IMR-90 (cell line): ENCODE data around the gene LDAH. TPM values are rescaled to one million over a fixed set of nuclear protein-coding genes. Genes with fewer than 3 reads are reported as not detected.

Source experiments
- ATAC-seq: fragments of 200-7000 bp; cut with Tn5 transposase; 2 replicates; pipeline ENCODE4 v1.9.1; 2020; ENCODE audit warnings: low read depth, mild to moderate bottlenecking, moderate library complexity
- BruUV-seq: library from RNA; stranded (reverse); fragments of 400-500 nt; replicated peaks from 2 replicates; lab custom pipeline; 2021; lab: Mats Ljungman, UMichigan
- CTCF ChIA-PET: fragments of 300-600 bp; formaldehyde crosslinking; extraction: SDS; loops from one replicate; lab custom pipeline; 2021; ENCODE audit warnings: antibody characterized with exemption; lab: Yijun Ruan, JAX
- POLR2A ChIA-PET: fragments of 300-600 bp; sonication (Branson Sonifier 250); formaldehyde crosslinking; loops from one replicate; lab custom pipeline; 2022; ENCODE audit warnings: antibody characterized with exemption; ENCODE audit not compliant: unreplicated experiment; lab: Charles Lee
- DNase-seq: peaks from one replicate; pipeline ENCODE4 v3.0.0; 2013
- H2AFZ ChIP-seq: replicated peaks from 2 replicates; pipeline ENCODE3; 2013; ENCODE audit warnings: low read length, mild to moderate bottlenecking; ENCODE audit not compliant: poor library complexity
- H2AK5ac ChIP-seq: 2 replicates; pipeline ENCODE4 v1.6.1; 2013; ENCODE audit warnings: low read depth, low read length, inconsistent platforms
- H2AK9ac ChIP-seq: replicated peaks from 2 replicates; pipeline ENCODE3; 2013; ENCODE audit warnings: mild to moderate bottlenecking, low read depth, low read length, moderate library complexity; ENCODE audit not compliant: poor library complexity
- H2BK120ac ChIP-seq: 2 replicates; pipeline ENCODE4 v1.6.1; 2013; ENCODE audit warnings: low read depth, low read length, inconsistent platforms
- H2BK15ac ChIP-seq: 3 replicates; pipeline ENCODE4 v1.6.1; 2013; ENCODE audit warnings: low read depth, low read length, inconsistent platforms
- H2BK20ac ChIP-seq: 2 replicates; pipeline ENCODE4 v1.6.1; 2013; ENCODE audit warnings: low read depth, mild to moderate bottlenecking, inconsistent platforms, low read length, moderate library complexity
- H2BK5ac ChIP-seq: 2 replicates; pipeline ENCODE4 v1.6.1; 2013; ENCODE audit warnings: mild to moderate bottlenecking, low read depth, low read length, inconsistent platforms; ENCODE audit not compliant: poor library complexity, severe bottlenecking
- H3K14ac ChIP-seq: replicated peaks from 2 replicates; pipeline ENCODE4 v1.6.1; 2013; ENCODE audit warnings: low read depth, low read length, inconsistent platforms
- H3K18ac ChIP-seq: 2 replicates; pipeline ENCODE4 v1.6.1; 2013; ENCODE audit warnings: low read depth, low read length, control low read depth
- H3K23ac ChIP-seq: 2 replicates; pipeline ENCODE4 v1.6.1; 2013; ENCODE audit warnings: low read depth, low read length, inconsistent platforms
- H3K27ac ChIP-seq: 2 replicates; pipeline ENCODE4 v1.5.1; 2013; ENCODE audit warnings: mild to moderate bottlenecking, control low read depth, low read length; ENCODE audit not compliant: insufficient read depth
- H3K27me3 ChIP-seq: 2 replicates; pipeline ENCODE4 v1.6.1; 2013; ENCODE audit warnings: low read length; ENCODE audit not compliant: control insufficient read depth, insufficient read depth
- H3K36me3 ChIP-seq: 2 replicates; pipeline ENCODE4 v1.6.1; 2013; ENCODE audit warnings: low read length, mixed read lengths; ENCODE audit not compliant: control insufficient read depth, insufficient read depth
- H3K4ac ChIP-seq: 2 replicates; pipeline ENCODE4 v1.6.1; 2013; ENCODE audit warnings: low read depth, low read length, inconsistent platforms
- H3K4me1 ChIP-seq: 2 replicates; pipeline ENCODE4 v1.6.1; 2013; ENCODE audit warnings: low read length, mixed read lengths; ENCODE audit not compliant: control insufficient read depth, insufficient read depth
- H3K4me2 ChIP-seq: 2 replicates; pipeline ENCODE4 v1.6.1; 2013; ENCODE audit warnings: low read depth, mild to moderate bottlenecking, control low read depth, low read length, moderate library complexity
- H3K4me3 ChIP-seq: 2 replicates; pipeline ENCODE4 v1.5.1; 2013; ENCODE audit warnings: low read depth, mild to moderate bottlenecking, control low read depth, low read length, moderate library complexity; ENCODE audit not compliant: insufficient read depth
- H3K56ac ChIP-seq: 2 replicates; pipeline ENCODE4 v1.6.1; 2013; ENCODE audit warnings: low read length, inconsistent platforms; ENCODE audit not compliant: insufficient read depth; ENCODE audit errors: extremely low read depth
- H3K79me1 ChIP-seq, 2 experiments: 2 replicates each; pipeline ENCODE4 v1.6.1; 2013; ENCODE audit warnings: low read length in 2 of 2, inconsistent platforms in 1 of 2, low read depth in 1 of 2
- H3K9ac ChIP-seq: 2 replicates; pipeline ENCODE4 v1.6.1; 2013; ENCODE audit warnings: low read depth, low read length, control low read depth
- H3K9me1 ChIP-seq: 2 replicates; pipeline ENCODE4 v1.6.1; 2013; ENCODE audit warnings: low read length, inconsistent platforms; ENCODE audit not compliant: insufficient read depth
- H3K9me3 ChIP-seq: 2 replicates; pipeline ENCODE4 v1.6.1; 2013; ENCODE audit warnings: low read length; ENCODE audit not compliant: control insufficient read depth, insufficient read depth
- H4K20me1 ChIP-seq: 2 replicates; pipeline ENCODE4 v1.6.1; 2013; ENCODE audit warnings: low read length, inconsistent platforms; ENCODE audit not compliant: insufficient read depth
- H4K5ac ChIP-seq: 2 replicates; pipeline ENCODE4 v1.6.1; 2013; ENCODE audit warnings: mild to moderate bottlenecking, low read depth, low read length, control low read depth
- H4K8ac ChIP-seq, 2 experiments: 2 replicates each; pipeline ENCODE4 v1.6.1; 2013; ENCODE audit warnings: low read depth in 2 of 2, low read length in 2 of 2, control low read depth in 1 of 2, inconsistent platforms in 1 of 2
- H4K91ac ChIP-seq: 2 replicates; pipeline ENCODE4 v1.6.1; 2013; ENCODE audit warnings: low read depth, low read length, inconsistent platforms; ENCODE audit not compliant: insufficient read depth
- CTCF ChIP-seq: conservative IDR thresholded peaks from 2 replicates; pipeline ENCODE4 v1.5.1; 2012; ENCODE audit warnings: mild to moderate bottlenecking, low read depth, low read length, improper control_type of control experiment
- POLR2A ChIP-seq: IDR thresholded peaks from 2 replicates; pipeline ENCODE4 v1.6.1; 2012; ENCODE audit warnings: mild to moderate bottlenecking, low read depth, low read length
- RAD21 ChIP-seq: IDR thresholded peaks from 2 replicates; pipeline ENCODE4 v1.6.1; 2012; ENCODE audit warnings: low read length, improper control_type of control experiment
- RCOR1 ChIP-seq: IDR thresholded peaks from 2 replicates; pipeline ENCODE4 v1.6.1; 2012; ENCODE audit warnings: mild to moderate bottlenecking, low read length, improper control_type of control experiment; ENCODE audit not compliant: insufficient replicate concordance
- SMC3 ChIP-seq: fragments of 150-350 bp; IDR thresholded peaks from 2 replicates; pipeline ENCODE4 v1.6.1; 2016; ENCODE audit warnings: low read depth, mild to moderate bottlenecking, antibody characterized with exemption, low read length, moderate library complexity
- WGBS, 2 experiments: methylation state at CpG; one replicate each; pipeline versions ENCODE4 v1.1.5 to v1.1.7; 2013; ENCODE audit warnings: missing lambda C conversion rate in 2 of 2; ENCODE audit not compliant: insufficient read length in 1 of 2; ENCODE audit errors: extremely low coverage in 2 of 2; 5-methylcytosine and 5-hydroxymethylcytosine counted together
- dilution Hi-C: fragments of 300-500 bp; cut with HindIII; formaldehyde crosslinking; loops from one replicate; pipeline ENCODE4 v1.14.3; 2018; ENCODE audit warnings: low sequenced_read_pairs; ENCODE audit not compliant: unreplicated experiment
- in situ Hi-C: fragments of 300-500 bp; cut with MboI; formaldehyde crosslinking; loops from 3 replicates; pipeline ENCODE4 v1.14.3; 2019; ENCODE audit warnings: low sequenced_read_pairs, inconsistent platforms, mixed read lengths
- intact Hi-C: fragments of 100-400 bp; cut with micrococcal nuclease; formaldehyde crosslinking; loops from 2 replicates; pipeline ENCODE4 v1.10.0; 2022
- polyA plus RNA-seq, 3 experiments: library from polyadenylated mRNA; depleted of rRNA; stranded (reverse); fragments of >200 nt; gene quantifications; 2 replicates each; pipeline ENCODE4 v1.2.3, GENCODE V29; 2012; ENCODE audit warnings: low replicate concordance in 1 of 3
- total RNA-seq: library from RNA; depleted of rRNA; stranded (reverse); fragments of >200 nt; gene quantifications from 2 replicates; pipeline ENCODE4 v1.2.3, GENCODE V29; 2012

Gene LDAH
- total and polyA plus RNA-seq, 2 of the 4 experiments (the other 2 are of a cell fraction), result 12.1 to 31.7 TPM

GRCh38 chr2:20682167-20682920 lies 140.6 kb downstream of the LDAH start:
- Histone ChIP-seq H3K36me3 (peaks cover 1% of the 10 kb centered on the region), H2BK20ac (no peak overlapping the region), H2BK15ac (no peak overlapping the region), H2AFZ (no peak overlapping the region), H3K56ac (no peak overlapping the region), H2BK5ac (no peak overlapping the region), H4K5ac (no peak overlapping the region), H3K4me1 (no peaks in the 10 kb centered on the region), H2BK120ac (no peak overlapping the region), H3K9me3 (no peaks in the 10 kb centered on the region), H3K4me3 (no peak overlapping the region), H4K8ac (no peak overlapping the region), H2AK9ac (no peak overlapping the region), H3K18ac (no peak overlapping the region), H3K9me1 (no peaks in the 10 kb centered on the region), H3K4ac (no peak overlapping the region), H4K91ac (no peak overlapping the region), H3K23ac (no peak overlapping the region), H3K9ac (no peak overlapping the region), H3K79me1 (no peaks in the 10 kb centered on the region), H3K27ac (no peak overlapping the region), H3K27me3 (no peaks in the 10 kb centered on the region), H3K4me2 (no peak overlapping the region), H4K20me1 (no peaks in the 10 kb centered on the region), H3K14ac (no peak overlapping the region), H2AK5ac (no peak overlapping the region)
- intact Hi-C loops (loop anchor here (1.0 to 2.0 kb wide), 2 partner anchors 140 to 281 kb away; partner anchors contain the start of gene LDAH), dilution Hi-C loops (loop anchor here (25.0 kb wide), 1 partner anchor 255 kb away; no protein-coding TSS in a partner anchor), in situ Hi-C loops (no loop called here)
- CTCF ChIA-PET, result interaction anchor here (1.0 to 1.5 kb wide), 3 partner anchors 9 to 51 kb away, joined by 3 to 4 read pairs (median 3); no protein-coding TSS in a partner anchor
- BruUV-seq, result no TSS peak
- WGBS, 2 experiments, result 80% methylated on average over 1 of the region's 7 CpGs; no CpG with 5 or more reads in 1 of the 2 experiments
- peak; percentile 64 for TF ChIP-seq CTCF
- TF ChIP-seq RCOR1, result no peak
- no peak for TF ChIP-seq POLR2A
- TF ChIP-seq SMC3, result peak; percentile 68
- TF ChIP-seq RAD21, result peak; percentile 68
- POLR2A ChIA-PET, result no interaction called here
- ATAC-seq (peak; percentile 84), DNase-seq (peak; percentile 23)
